WTC11 (cell line): ENCODE measurements around the gene SRSF11. TPM values are rescaled to one million over a fixed set of nuclear protein-coding genes. Genes with fewer than 3 reads are reported as not detected.

Experiments used
- CREB1 ChIP-seq: sonication (generic); formaldehyde crosslinking; IDR thresholded peaks from 2 replicates; pipeline ENCODE4 v1.8.0; 2023; ENCODE audit warnings: mild to moderate bottlenecking, missing genetic modification reagents
- ELF4 ChIP-seq: sonication (generic); formaldehyde crosslinking; IDR thresholded peaks from 2 replicates; pipeline ENCODE4 v1.8.1; 2022; ENCODE audit warnings: low read depth, mild to moderate bottlenecking, moderate library complexity, missing genetic modification reagents
- EMX1 ChIP-seq: fragments of 250-450 bp; sonication (Bioruptor Pico); IDR thresholded peaks from 2 replicates; pipeline ENCODE4 v1.8.0; 2021; ENCODE audit warnings: mild to moderate bottlenecking
- ESRRA ChIP-seq: sonication (generic); formaldehyde crosslinking; IDR thresholded peaks from 2 replicates; pipeline ENCODE4 v1.8.1; 2022; ENCODE audit warnings: mild to moderate bottlenecking, missing genetic modification reagents, borderline replicate concordance
- FOXK1 ChIP-seq: sonication (generic); formaldehyde crosslinking; IDR thresholded peaks from 2 replicates; pipeline ENCODE4 v1.8.0; 2022; ENCODE audit warnings: mild to moderate bottlenecking, moderate library complexity, missing genetic modification reagents
- FOXP1 ChIP-seq: sonication (generic); formaldehyde crosslinking; IDR thresholded peaks from 2 replicates; pipeline ENCODE4 v1.8.0; 2022; ENCODE audit warnings: missing genetic modification reagents, mild to moderate bottlenecking, moderate library complexity, borderline replicate concordance
- IRF2 ChIP-seq: sonication (generic); formaldehyde crosslinking; IDR thresholded peaks from 2 replicates; pipeline ENCODE4 v1.8.0; 2022; ENCODE audit warnings: low read depth, missing genetic modification reagents, borderline replicate concordance
- JAZF1 ChIP-seq: fragments of 250-450 bp; sonication (Bioruptor Pico); IDR thresholded peaks from 2 replicates; pipeline ENCODE4 v1.9.0; 2021; ENCODE audit warnings: moderate library complexity, mild to moderate bottlenecking, inconsistent platforms
- JUN ChIP-seq: sonication (generic); formaldehyde crosslinking; IDR thresholded peaks from 2 replicates; pipeline ENCODE4 v1.8.0; 2023; ENCODE audit warnings: mild to moderate bottlenecking, missing genetic modification reagents
- MAX ChIP-seq: sonication (generic); formaldehyde crosslinking; IDR thresholded peaks from 2 replicates; pipeline ENCODE4 v1.8.0; 2022; ENCODE audit warnings: mild to moderate bottlenecking, missing genetic modification reagents
- MYBL2 ChIP-seq: sonication (generic); formaldehyde crosslinking; IDR thresholded peaks from 2 replicates; pipeline ENCODE4 v1.8.1; 2023; ENCODE audit warnings: mild to moderate bottlenecking, moderate library complexity, missing genetic modification reagents
- NFYB ChIP-seq: sonication (generic); formaldehyde crosslinking; conservative IDR thresholded peaks from 2 replicates; pipeline ENCODE4 v1.8.0; 2022; ENCODE audit warnings: low read depth, missing genetic modification reagents
- SMAD3 ChIP-seq: sonication (generic); formaldehyde crosslinking; IDR thresholded peaks from 2 replicates; pipeline ENCODE4 v1.8.0; 2022; ENCODE audit warnings: missing genetic modification reagents, mild to moderate bottlenecking, borderline replicate concordance
- TP53 ChIP-seq: sonication (generic); formaldehyde crosslinking; IDR thresholded peaks from 2 replicates; pipeline ENCODE4 v1.8.1; 2023; ENCODE audit warnings: mild to moderate bottlenecking, missing genetic modification reagents
- ZBTB21 ChIP-seq: sonication (generic); formaldehyde crosslinking; IDR thresholded peaks from 2 replicates; pipeline ENCODE4 v1.8.1; 2023; ENCODE audit warnings: mild to moderate bottlenecking, missing genetic modification reagents, borderline replicate concordance
- ZNF416 ChIP-seq: fragments of 250-450 bp; sonication (Bioruptor Pico); IDR thresholded peaks from 2 replicates; pipeline ENCODE4 v1.9.0; 2021; ENCODE audit warnings: mild to moderate bottlenecking, inconsistent platforms
- ZNF512 ChIP-seq: sonication (generic); formaldehyde crosslinking; IDR thresholded peaks from 2 replicates; pipeline ENCODE4 v1.8.1; 2022; ENCODE audit warnings: missing genetic modification reagents, borderline replicate concordance
- total RNA-seq: library from RNA; stranded (reverse); gene quantifications from 3 replicates; pipeline ENCODE4 v1.2.3, GENCODE V29; 2021
- TF ChIP-seq, protein P1 (sequence below): sonication (generic); formaldehyde crosslinking; IDR thresholded peaks from 2 replicates; pipeline ENCODE4 v1.8.1; 2023; ENCODE audit warnings: mild to moderate bottlenecking, missing genetic modification reagents, borderline replicate concordance
- TF ChIP-seq, protein P2 (sequence below): fragments of 250-450 bp; sonication (Bioruptor Pico); IDR thresholded peaks from 2 replicates; pipeline ENCODE4 v1.9.0; 2021; ENCODE audit warnings: moderate library complexity, mild to moderate bottlenecking, inconsistent platforms, borderline replicate concordance
- TF ChIP-seq, protein P3 (sequence below): sonication (generic); formaldehyde crosslinking; IDR thresholded peaks from 2 replicates; pipeline ENCODE4 v1.8.1; 2022; ENCODE audit warnings: low read depth, mild to moderate bottlenecking, moderate library complexity, missing genetic modification reagents, borderline replicate concordance

Gene SRSF11
- total RNA-seq, 1 experiment from 2014 or later = 193 TPM

DNA sequence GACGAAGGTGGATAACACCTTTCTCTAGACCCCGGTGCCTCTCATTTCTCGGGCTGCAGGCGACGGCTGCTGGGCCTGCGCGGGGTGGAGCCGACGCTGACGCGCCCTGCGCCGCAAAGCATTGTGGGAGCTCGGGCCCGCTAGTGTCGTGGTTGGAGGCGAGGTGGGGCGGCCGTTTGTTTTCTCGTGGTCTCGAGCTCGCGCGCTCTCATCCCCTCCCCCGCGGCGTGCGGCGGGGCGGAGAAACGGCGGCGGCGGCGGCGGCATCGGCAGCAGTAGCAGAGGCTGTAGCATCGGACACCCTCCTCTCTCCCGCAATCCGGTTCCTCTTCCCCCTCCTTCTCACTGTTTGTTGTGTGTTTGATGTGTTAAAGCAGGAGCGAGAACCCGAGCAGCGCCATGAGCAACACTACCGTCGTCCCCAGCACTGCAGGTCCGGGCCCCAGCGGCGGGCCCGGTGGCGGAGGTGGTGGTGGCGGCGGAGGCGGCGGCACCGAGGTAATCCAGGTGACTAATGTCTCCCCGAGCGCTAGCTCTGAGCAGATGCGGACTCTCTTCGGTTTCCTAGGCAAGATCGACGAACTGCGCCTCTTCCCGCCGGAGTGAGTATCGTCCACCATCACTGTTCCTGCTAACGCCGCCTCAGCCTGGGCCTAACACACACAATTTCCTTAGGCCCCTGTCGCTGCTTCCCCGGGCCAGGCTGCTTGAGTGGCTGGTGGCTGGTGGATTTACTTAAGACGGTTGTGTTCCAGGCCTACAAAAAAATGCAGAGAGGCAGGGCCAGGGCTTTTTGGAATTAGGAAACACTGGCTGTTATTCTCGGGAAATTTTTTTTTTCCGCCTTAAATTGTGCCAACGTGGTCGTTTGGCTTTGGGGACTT is at the start of gene SRSF11 (continued):
- TF ChIP-seq, protein P1, sequence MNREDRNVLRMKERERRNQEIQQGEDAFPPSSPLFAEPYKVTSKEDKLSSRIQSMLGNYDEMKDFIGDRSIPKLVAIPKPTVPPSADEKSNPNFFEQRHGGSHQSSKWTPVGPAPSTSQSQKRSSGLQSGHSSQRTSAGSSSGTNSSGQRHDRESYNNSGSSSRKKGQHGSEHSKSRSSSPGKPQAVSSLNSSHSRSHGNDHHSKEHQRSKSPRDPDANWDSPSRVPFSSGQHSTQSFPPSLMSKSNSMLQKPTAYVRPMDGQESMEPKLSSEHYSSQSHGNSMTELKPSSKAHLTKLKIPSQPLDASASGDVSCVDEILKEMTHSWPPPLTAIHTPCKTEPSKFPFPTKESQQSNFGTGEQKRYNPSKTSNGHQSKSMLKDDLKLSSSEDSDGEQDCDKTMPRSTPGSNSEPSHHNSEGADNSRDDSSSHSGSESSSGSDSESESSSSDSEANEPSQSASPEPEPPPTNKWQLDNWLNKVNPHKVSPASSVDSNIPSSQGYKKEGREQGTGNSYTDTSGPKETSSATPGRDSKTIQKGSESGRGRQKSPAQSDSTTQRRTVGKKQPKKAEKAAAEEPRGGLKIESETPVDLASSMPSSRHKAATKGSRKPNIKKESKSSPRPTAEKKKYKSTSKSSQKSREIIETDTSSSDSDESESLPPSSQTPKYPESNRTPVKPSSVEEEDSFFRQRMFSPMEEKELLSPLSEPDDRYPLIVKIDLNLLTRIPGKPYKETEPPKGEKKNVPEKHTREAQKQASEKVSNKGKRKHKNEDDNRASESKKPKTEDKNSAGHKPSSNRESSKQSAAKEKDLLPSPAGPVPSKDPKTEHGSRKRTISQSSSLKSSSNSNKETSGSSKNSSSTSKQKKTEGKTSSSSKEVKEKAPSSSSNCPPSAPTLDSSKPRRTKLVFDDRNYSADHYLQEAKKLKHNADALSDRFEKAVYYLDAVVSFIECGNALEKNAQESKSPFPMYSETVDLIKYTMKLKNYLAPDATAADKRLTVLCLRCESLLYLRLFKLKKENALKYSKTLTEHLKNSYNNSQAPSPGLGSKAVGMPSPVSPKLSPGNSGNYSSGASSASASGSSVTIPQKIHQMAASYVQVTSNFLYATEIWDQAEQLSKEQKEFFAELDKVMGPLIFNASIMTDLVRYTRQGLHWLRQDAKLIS (CRISPR knock-in tag) = 0 out of 2 replicates have a peak, but pooled peaks have one; percentile 57
- TF ChIP-seq NFYB (no peak; the same call in 1 of the 2 replicates), EMX1 (CRISPR knock-in tag) (0 out of 2 replicates have a peak, but pooled peaks have one; percentile 22), IRF2 (CRISPR knock-in tag) (0 out of 2 replicates have a peak, but pooled peaks have one; percentile 36), JUN (CRISPR knock-in tag) (peak; percentile 54; the same call in 1 of the 2 replicates), ZNF512 (CRISPR knock-in tag) (0 out of 2 replicates have a peak, but pooled peaks have one; percentile 54), FOXP1 (CRISPR knock-in tag) (peak; percentile 95), TP53 (CRISPR knock-in tag) (no peak), FOXK1 (CRISPR knock-in tag) (peak; percentile 88), MAX (CRISPR knock-in tag) (peak; percentile 83), ESRRA (CRISPR knock-in tag) (no peak), ZNF416 (no peak; the same call in 1 of the 2 replicates), MYBL2 (CRISPR knock-in tag) (peak; percentile 93), ZBTB21 (CRISPR knock-in tag) (0 out of 2 replicates have a peak, but pooled peaks have one; percentile 50), SMAD3 (CRISPR knock-in tag) (peak; percentile 40; the same call in 1 of the 2 replicates), CREB1 (no peak; the same call in 1 of the 2 replicates), ELF4 (CRISPR knock-in tag) (no peak), JAZF1 (CRISPR knock-in tag) (no peak)
- TF ChIP-seq, protein P2, sequence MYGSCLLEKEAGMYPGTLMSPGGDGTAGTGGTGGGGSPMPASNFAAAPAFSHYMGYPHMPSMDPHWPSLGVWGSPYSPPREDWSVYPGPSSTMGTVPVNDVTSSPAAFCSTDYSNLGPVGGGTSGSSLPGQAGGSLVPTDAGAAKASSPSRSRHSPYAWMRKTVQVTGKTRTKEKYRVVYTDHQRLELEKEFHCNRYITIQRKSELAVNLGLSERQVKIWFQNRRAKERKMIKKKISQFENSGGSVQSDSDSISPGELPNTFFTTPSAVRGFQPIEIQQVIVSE (CRISPR knock-in tag) = no peak
- TF ChIP-seq, protein P3, sequence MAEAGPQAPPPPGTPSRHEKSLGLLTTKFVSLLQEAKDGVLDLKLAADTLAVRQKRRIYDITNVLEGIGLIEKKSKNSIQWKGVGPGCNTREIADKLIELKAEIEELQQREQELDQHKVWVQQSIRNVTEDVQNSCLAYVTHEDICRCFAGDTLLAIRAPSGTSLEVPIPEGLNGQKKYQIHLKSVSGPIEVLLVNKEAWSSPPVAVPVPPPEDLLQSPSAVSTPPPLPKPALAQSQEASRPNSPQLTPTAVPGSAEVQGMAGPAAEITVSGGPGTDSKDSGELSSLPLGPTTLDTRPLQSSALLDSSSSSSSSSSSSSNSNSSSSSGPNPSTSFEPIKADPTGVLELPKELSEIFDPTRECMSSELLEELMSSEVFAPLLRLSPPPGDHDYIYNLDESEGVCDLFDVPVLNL (CRISPR knock-in tag) = 0 out of 2 replicates have a peak, but pooled peaks have one; percentile 70
